Smooth muscle cell (in vitro differentiated cells): ENCODE data around the gene SERGEF. TPM values are rescaled to one million over a fixed set of nuclear protein-coding genes. Genes with fewer than 3 reads are reported as not detected.

Source experiments
- DNase-seq: peaks from one replicate; lab custom pipeline; 2025; ENCODE audit not compliant: unreplicated experiment; lab: John Stamatoyannopoulos, UW
- H2AFZ ChIP-seq: fragments of 200-600 bp; sonication (generic); 2 replicates; pipeline ENCODE4 v1.6.0; 2016; ENCODE audit warnings: antibody characterized with exemption, low read depth, mild to moderate bottlenecking
- H3F3A ChIP-seq: fragments of 200-600 bp; sonication (generic); 2 replicates; pipeline ENCODE4 v1.6.0; 2017; ENCODE audit warnings: antibody characterized with exemption, low read depth
- H3K27ac ChIP-seq: fragments of 200-600 bp; sonication (generic); 2 replicates; pipeline ENCODE4 v1.5.1; 2016; ENCODE audit warnings: low read depth, mild to moderate bottlenecking
- H3K27me3 ChIP-seq: fragments of 200-600 bp; sonication (generic); 2 replicates; pipeline ENCODE4 v1.6.1; 2016; ENCODE audit warnings: low read depth, mild to moderate bottlenecking
- H3K36me3 ChIP-seq: fragments of 200-600 bp; sonication (generic); 2 replicates; pipeline ENCODE4 v1.5.1; 2016; ENCODE audit warnings: low read depth
- H3K4me1 ChIP-seq: fragments of 200-600 bp; sonication (generic); 2 replicates; pipeline ENCODE4 v1.5.1; 2016; ENCODE audit warnings: low read depth
- H3K4me2 ChIP-seq: fragments of 200-600 bp; sonication (generic); 2 replicates; pipeline ENCODE4 v1.6.0; 2016; ENCODE audit warnings: mild to moderate bottlenecking
- H3K4me3 ChIP-seq: fragments of 200-600 bp; sonication (generic); 2 replicates; pipeline ENCODE4 v1.5.1; 2016; ENCODE audit warnings: mild to moderate bottlenecking
- H3K79me2 ChIP-seq: fragments of 200-600 bp; sonication (generic); 2 replicates; pipeline ENCODE4 v1.6.0; 2016; ENCODE audit warnings: low read depth, mild to moderate bottlenecking
- H3K9ac ChIP-seq: fragments of 200-600 bp; sonication (generic); 2 replicates; pipeline ENCODE4 v1.6.0; 2016; ENCODE audit warnings: low read depth
- H3K9me3 ChIP-seq: fragments of 200-600 bp; sonication (generic); replicated peaks from 2 replicates; pipeline ENCODE4 v1.5.1; 2016; ENCODE audit warnings: low read depth
- H4K20me1 ChIP-seq: fragments of 200-600 bp; sonication (generic); 2 replicates; pipeline ENCODE4 v1.6.0; 2016; ENCODE audit warnings: low read depth
- CTCF ChIP-seq: fragments of 200-600 bp; sonication (generic); IDR thresholded peaks from 2 replicates; pipeline ENCODE4 v1.5.1; 2017; ENCODE audit warnings: borderline replicate concordance, mild to moderate bottlenecking, antibody characterized with exemption; ENCODE audit not compliant: insufficient read depth, poor library complexity, severe bottlenecking
- WGBS: methylation state at CpG from one replicate; pipeline ENCODE4 v1.1.7; 2016; ENCODE audit warnings: low lambda C conversion rate; 5-methylcytosine and 5-hydroxymethylcytosine counted together
- polyA plus RNA-seq: library from polyadenylated mRNA; unstranded; fragments of >200 nt; fragmentation: Nextera tagmentation; extraction: Ambion mirVana; gene quantifications from 2 replicates; pipeline ENCODE4 v1.2.1, GENCODE V29; 2016
- total RNA-seq: library from RNA; depleted of rRNA; stranded (reverse); fragments of >200 nt; gene quantifications from 2 replicates; pipeline ENCODE4 v1.2.3, GENCODE V29; 2014

Gene SERGEF
- total and polyA plus RNA-seq, 2 experiments from 2014 or later = 4.9 to 7.4 TPM

- Histone ChIP-seq H3F3A (no peaks in the 10 kb centered on the region), H3K4me1 (peaks cover 4% of the 10 kb centered on the region), H3K9ac (no peak overlapping the region), H3K36me3 (no peaks in the 10 kb centered on the region), H3K27ac (no peak overlapping the region), H4K20me1 (no peaks in the 10 kb centered on the region), H3K4me2 (no peak overlapping the region), H3K9me3 (no peaks in the 10 kb centered on the region), H2AFZ (no peak overlapping the region), H3K4me3 (no peak overlapping the region), H3K79me2 (no peaks in the 10 kb centered on the region), H3K27me3 (no peaks in the 10 kb centered on the region)
- no peak for TF ChIP-seq CTCF
- WGBS = 89% methylated on average over 4 of the region's 4 CpGs
- no peak for DNase-seq
These were observed 211.7 kb downstream of the SERGEF start for GRCh38 chr11:17801166-17801565.

GRCh38 chr11:17799147-17799546 is 213.7 kb downstream of the SERGEF start:
- Histone ChIP-seq H3K36me3 (no peaks in the 10 kb centered on the region), H3K27me3 (no peaks in the 10 kb centered on the region), H4K20me1 (no peaks in the 10 kb centered on the region), H3K9me3 (no peaks in the 10 kb centered on the region), H3F3A (no peaks in the 10 kb centered on the region), H3K4me1 (peaks cover 3% of the 10 kb centered on the region), H2AFZ (no peak overlapping the region), H3K9ac (no peak overlapping the region), H3K4me2 (no peak overlapping the region), H3K79me2 (no peaks in the 10 kb centered on the region), H3K27ac (no peak overlapping the region), H3K4me3 (no peak overlapping the region)
- TF ChIP-seq CTCF = no peak
- WGBS = 94% methylated on average over 5 of the region's 5 CpGs
- DNase-seq = no peak

- H3K4me3 ChIP-seq = no peak overlapping the region
- H3K79me2 ChIP-seq = no peaks in the 10 kb centered on the region
- no peak overlapping the region for H2AFZ ChIP-seq
- H3F3A ChIP-seq = no peaks in the 10 kb centered on the region
- H3K9me3 ChIP-seq = no peaks in the 10 kb centered on the region
- no peak overlapping the region for H3K27ac ChIP-seq
- no peak for DNase-seq
- 90% methylated on average over 3 of the region's 3 CpGs for WGBS
- H3K27me3 ChIP-seq = no peaks in the 10 kb centered on the region
- H3K36me3 ChIP-seq = no peaks in the 10 kb centered on the region
- no peak overlapping the region for H3K4me2 ChIP-seq
- H3K9ac ChIP-seq = no peak overlapping the region
- TF ChIP-seq CTCF = no peak
- H4K20me1 ChIP-seq = no peaks in the 10 kb centered on the region
- H3K4me1 ChIP-seq = no peaks in the 10 kb centered on the region
These were observed 214.1 kb downstream of the SERGEF start for GRCh38 chr11:17798716-17799115.

- Histone ChIP-seq H3K27ac (no peak overlapping the region), H4K20me1 (no peaks in the 10 kb centered on the region), H3K9me3 (no peaks in the 10 kb centered on the region), H3K4me3 (no peak overlapping the region), H2AFZ (no peak overlapping the region), H3K79me2 (no peaks in the 10 kb centered on the region), H3K4me1 (no peaks in the 10 kb centered on the region), H3K4me2 (no peak overlapping the region), H3K9ac (no peak overlapping the region), H3F3A (no peaks in the 10 kb centered on the region), H3K27me3 (no peaks in the 10 kb centered on the region), H3K36me3 (no peaks in the 10 kb centered on the region)
- no peak for TF ChIP-seq CTCF
- no peak for DNase-seq
- WGBS = 83% methylated on average over 6 of the region's 6 CpGs
These were observed 214.6 kb downstream of the SERGEF start for GRCh38 chr11:17798253-17798652.
